ENCODE measurements around the gene HLA-DQB2. TPM values are rescaled to one million over a fixed set of nuclear protein-coding genes. Genes with fewer than 3 reads are reported as not detected.

The HLA-DQB2 gene
- total RNA-seq, 1 donor from 2014 or later, result not detected

- H3K27ac Mint-ChIP-seq, result no peak overlapping the region
These were observed 46.9 kb downstream of the HLA-DQB2 start for GRCh38 chr6:32716396-32716795.

GRCh38 chr6:32713241-32713640 is 50.1 kb downstream of the HLA-DQB2 start:
- H3K27me3 Mint-ChIP-seq (ENCODE audit: low read depth), result peaks cover 12% of the 10 kb centered on the region
- no peaks in the 10 kb centered on the region for H3K4me1 Mint-ChIP-seq
- H3K9me3 Mint-ChIP-seq, result peaks cover 2% of the 10 kb centered on the region
- H3K36me3 Mint-ChIP-seq, result no peaks in the 10 kb centered on the region
- no peak for DNase-seq (ENCODE audit: low spot score in 2 of 2, unreplicated experiment in 2 of 2)
- H3K4me3 Mint-ChIP-seq, result no peak overlapping the region
- TF ChIP-seq CTCF (IDR thresholded peaks at IDR 0.05; ENCODE audit: unreplicated experiment), result no peak
- no peak overlapping the region for H3K27ac Mint-ChIP-seq

More at GRCh38 chr6:32716396-32716795, 46.9 kb downstream of the HLA-DQB2 start:
- TF ChIP-seq CTCF (IDR thresholded peaks at IDR 0.05; ENCODE audit: unreplicated experiment), result no peak
- H3K4me3 Mint-ChIP-seq, result no peak overlapping the region
- no peaks in the 10 kb centered on the region for H3K36me3 Mint-ChIP-seq
- H3K4me1 Mint-ChIP-seq, result no peaks in the 10 kb centered on the region
- H3K27me3 Mint-ChIP-seq (ENCODE audit: low read depth), result peaks cover 17% of the 10 kb centered on the region
- DNase-seq (ENCODE audit: low spot score in 2 of 2, unreplicated experiment in 2 of 2), result no peak
- H3K9me3 Mint-ChIP-seq, result no peaks in the 10 kb centered on the region

- peaks cover 12% of the 10 kb centered on the region for H3K9me3 Mint-ChIP-seq
- H3K27me3 Mint-ChIP-seq (ENCODE audit: low read depth), result peaks cover 7% of the 10 kb centered on the region
- DNase-seq (ENCODE audit: low spot score in 2 of 2, unreplicated experiment in 2 of 2), result no peak
- no peak overlapping the region for H3K27ac Mint-ChIP-seq
- H3K4me1 Mint-ChIP-seq, result no peaks in the 10 kb centered on the region
- no peak overlapping the region for H3K4me3 Mint-ChIP-seq
- no peak for TF ChIP-seq CTCF (IDR thresholded peaks at IDR 0.05; ENCODE audit: unreplicated experiment)
- H3K36me3 Mint-ChIP-seq, result no peaks in the 10 kb centered on the region
These were observed 53.7 kb downstream of the HLA-DQB2 start for GRCh38 chr6:32709625-32710024.

Small RNAs within 50 kb of the gene (microRNA-seq; reads per million reads assigned to microRNA genes)
- not detected for gene MIR3135B

Other genes starting within 250 kb of the HLA-DQB2 start
- gene HLA-DRB5, start 233.2 kb downstream of the HLA-DQB2 start, total RNA-seq, result 0.77 to 1.2 TPM (median 0.87 TPM) in 3 replicates
- 4.5 to 5.4 TPM (median 5.3 TPM) in 3 replicates for gene HLA-DRB1, start 173.7 kb downstream of the HLA-DQB2 start, total RNA-seq
- not detected in 3 replicates for gene HLA-DQA1, start 126.1 kb downstream of the HLA-DQB2 start, total RNA-seq
- gene HLA-DQB1, start 96.9 kb downstream of the HLA-DQB2 start, total RNA-seq, result 9.0 to 9.8 TPM (median 9.7 TPM) in 3 replicates
- gene HLA-DQA2, start 22.1 kb downstream of the HLA-DQB2 start, total RNA-seq, result not detected in 3 replicates
- 0.35 to 0.52 TPM (median 0.45 TPM) in 3 replicates for gene HLA-DOB, start 53.5 kb upstream of the HLA-DQB2 start, total RNA-seq
- 22.9 to 24.2 TPM (median 23.6 TPM) in 3 replicates for gene TAP2, start 75.2 kb upstream of the HLA-DQB2 start, total RNA-seq
- 12.3 to 14.2 TPM (median 14.1 TPM) in 3 replicates for gene PSMB8, start 80.5 kb upstream of the HLA-DQB2 start, total RNA-seq
- 9.3 to 10.4 TPM (median 10.3 TPM) in 3 replicates for gene TAP1, start 90.2 kb upstream of the HLA-DQB2 start, total RNA-seq
- 0.81 to 0.82 TPM in 2 of 3 replicates, not detected in the other for gene PSMB9, start 90.7 kb upstream of the HLA-DQB2 start, total RNA-seq
- gene HLA-DMB, start 177.5 kb upstream of the HLA-DQB2 start, total RNA-seq, result not detected in 3 replicates
- 1.7 to 2.1 TPM (median 2.0 TPM) in 3 replicates for gene HLA-DMA, start 189.6 kb upstream of the HLA-DQB2 start, total RNA-seq
- 235 to 261 TPM (median 246 TPM) in 3 replicates for gene BRD2, start 205.1 kb upstream of the HLA-DQB2 start, total RNA-seq
- 4.8 to 6.1 TPM (median 5.8 TPM) in 3 replicates for gene HLA-DOA, start 246.1 kb upstream of the HLA-DQB2 start, total RNA-seq